ENCODE data around the gene NLGN1.
"Not testable (repeated sequence)": the region's sequence is repeated elsewhere in the genome, so short reads cannot be mapped to it uniquely, and the experiment has no call there.

NLGN1 gene
- 0 to 1.0 (median 0.06) reads per million in 9 experiments for total RNA-seq

DNA sequence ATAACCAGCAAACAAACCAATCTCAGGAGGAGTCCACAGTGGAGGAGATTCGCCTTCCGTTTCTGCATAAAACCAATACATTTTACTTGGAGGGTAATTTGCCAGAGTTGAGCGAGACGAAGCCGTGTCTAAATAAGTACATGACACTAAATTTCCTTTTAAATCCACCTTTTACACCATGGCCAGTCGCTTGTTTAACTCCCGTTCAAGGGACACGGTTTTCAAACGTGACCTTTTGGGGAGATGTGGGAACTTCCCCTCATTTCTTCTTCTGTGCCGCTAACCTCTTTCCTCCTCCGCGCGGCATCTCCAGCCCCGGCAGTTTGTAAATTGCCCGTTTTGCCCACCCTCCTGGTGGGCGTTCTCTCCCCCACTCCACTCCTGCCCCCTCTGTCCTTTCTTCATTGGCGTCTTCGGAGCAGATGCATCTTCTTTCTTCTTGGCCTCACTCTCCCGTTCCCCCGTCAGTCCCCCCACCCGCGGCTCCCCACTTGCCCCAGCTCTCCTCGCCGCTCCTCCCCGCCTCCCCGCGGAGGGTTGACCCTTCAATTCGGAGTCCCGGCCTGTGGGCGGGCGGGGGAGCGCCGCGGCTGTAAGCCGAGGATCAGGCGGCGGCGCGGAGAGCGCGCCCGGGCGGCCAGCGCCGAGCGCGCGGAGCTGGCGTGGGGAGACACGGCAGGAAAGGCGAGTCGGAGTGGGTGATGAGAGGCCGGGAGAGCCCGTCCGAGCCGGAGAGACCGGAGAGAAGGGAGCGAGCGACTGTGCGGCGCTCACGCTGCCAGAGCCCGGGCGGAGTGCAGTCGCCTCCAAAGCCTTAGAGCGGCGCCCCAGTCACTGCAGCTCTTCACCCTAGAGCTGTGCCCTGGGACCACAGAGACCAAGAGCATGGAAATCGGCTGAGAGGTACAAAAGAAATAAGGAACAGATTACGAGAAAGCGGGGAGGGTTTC, at the start of gene NLGN1:
NLGN1 (plus strand) TSS at position 584 of the 950 bp plus-strand sequence.
- H3K4me1 Mint-ChIP-seq (ENCODE audit: low read depth in 2 of 2): peaks cover 10% of the 10 kb centered on the region in 2 donors
- peaks cover 0 to 5% of the 10 kb centered on the region in 2 donors for H3K9me3 Mint-ChIP-seq
- no peaks in the 10 kb centered on the region for H3K36me3 Mint-ChIP-seq (ENCODE audit: insufficient read depth)
- H3K4me3 Mint-ChIP-seq: peak within 1 kb of the TSS; percentile 44 to 71
- no peak within 1 kb of the TSS for H3K27ac Mint-ChIP-seq
- ATAC-seq (replicated peaks) (no peak), DNase-seq (no peak)
- peaks cover 39 to 42% of the 10 kb centered on the region in 2 donors for H3K27me3 Mint-ChIP-seq

DNA sequence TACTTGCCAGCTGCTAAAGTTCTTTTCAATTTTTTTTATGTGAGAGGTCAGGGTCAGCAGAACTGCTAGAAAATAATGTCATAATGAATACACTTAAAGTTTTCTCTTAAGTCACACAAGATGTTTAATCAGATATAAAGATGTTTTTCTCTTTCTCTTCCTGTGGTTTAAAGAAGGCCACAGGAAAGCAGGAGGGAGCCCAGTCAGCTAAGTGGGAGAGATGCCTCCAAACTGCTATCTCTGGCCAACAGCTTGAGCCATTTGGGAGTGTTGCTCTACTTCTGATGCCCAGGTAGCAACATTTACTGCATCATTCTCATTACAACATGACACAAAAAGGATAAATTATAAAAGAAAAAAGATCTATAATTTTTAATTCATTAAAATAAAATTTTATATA, 45.7 kb upstream of the NLGN1 start:
- DNase-seq (no peak), ATAC-seq (replicated peaks) (no peak)
- Mint-ChIP-seq H3K27ac (no peak overlapping the region), H3K9me3 (peaks cover 4 to 15% of the 10 kb centered on the region in 2 donors), H3K4me1 (ENCODE audit: low read depth in 2 of 2) (no peaks in the 10 kb centered on the region), H3K4me3 (no peak overlapping the region), H3K27me3 (no peaks in the 10 kb centered on the region), H3K36me3 (ENCODE audit: insufficient read depth) (no peaks in the 10 kb centered on the region)

DNA sequence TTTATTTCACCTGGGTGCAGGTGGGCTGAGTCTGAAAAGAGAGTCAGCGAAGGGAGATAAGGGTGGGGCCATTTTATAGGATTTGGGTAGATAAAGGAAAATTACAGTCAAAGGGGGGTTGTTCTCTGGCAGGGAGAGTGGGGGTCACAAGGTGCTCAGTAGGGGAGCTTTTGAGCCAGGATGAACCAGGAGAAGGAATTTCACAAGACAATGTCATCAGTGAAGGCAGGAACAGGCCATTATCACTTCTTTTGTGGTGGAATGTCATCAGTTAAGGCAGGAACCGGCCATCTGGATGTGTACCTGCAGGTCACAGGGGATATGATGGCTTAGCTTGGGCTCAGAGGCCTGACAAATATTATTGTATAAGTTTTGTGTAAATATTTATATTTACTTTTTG, 44.4 kb upstream of the NLGN1 start:
- H3K9me3 Mint-ChIP-seq: peaks cover 4 to 15% of the 10 kb centered on the region in 2 donors
- not testable (repeated sequence) for H3K27ac Mint-ChIP-seq; H3K36me3 Mint-ChIP-seq (ENCODE audit: insufficient read depth); H3K27me3 Mint-ChIP-seq; H3K4me3 Mint-ChIP-seq; ATAC-seq (replicated peaks); DNase-seq; H3K4me1 Mint-ChIP-seq (ENCODE audit: low read depth in 2 of 2)

DNA sequence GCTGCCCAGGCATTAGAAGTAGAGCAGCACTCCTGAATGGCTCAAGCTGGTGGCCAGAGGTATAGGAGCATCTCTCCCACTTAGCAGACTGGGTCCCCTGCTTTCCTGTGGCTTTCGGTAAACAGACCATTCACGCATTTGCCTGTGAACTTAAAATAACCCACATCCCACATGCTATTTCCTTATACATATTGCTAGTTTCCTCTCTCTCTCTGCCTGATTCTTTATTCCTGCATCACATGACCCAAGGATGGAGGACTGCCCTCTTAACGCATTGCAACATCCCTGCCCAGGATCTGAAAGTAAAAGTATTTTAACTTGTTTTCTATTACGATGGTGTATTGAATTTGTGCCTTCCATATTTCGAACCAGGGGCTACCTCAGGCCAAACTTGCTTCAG, 43.4 kb upstream of the NLGN1 start:
- no peak for DNase-seq
- Mint-ChIP-seq H3K27me3 (no peaks in the 10 kb centered on the region), H3K36me3 (ENCODE audit: insufficient read depth) (no peaks in the 10 kb centered on the region), H3K4me3 (no peak overlapping the region), H3K4me1 (ENCODE audit: low read depth in 2 of 2) (no peaks in the 10 kb centered on the region), H3K27ac (no peak overlapping the region), H3K9me3 (peaks cover 3 to 15% of the 10 kb centered on the region in 2 donors)
- no peak for ATAC-seq (replicated peaks)

DNA sequence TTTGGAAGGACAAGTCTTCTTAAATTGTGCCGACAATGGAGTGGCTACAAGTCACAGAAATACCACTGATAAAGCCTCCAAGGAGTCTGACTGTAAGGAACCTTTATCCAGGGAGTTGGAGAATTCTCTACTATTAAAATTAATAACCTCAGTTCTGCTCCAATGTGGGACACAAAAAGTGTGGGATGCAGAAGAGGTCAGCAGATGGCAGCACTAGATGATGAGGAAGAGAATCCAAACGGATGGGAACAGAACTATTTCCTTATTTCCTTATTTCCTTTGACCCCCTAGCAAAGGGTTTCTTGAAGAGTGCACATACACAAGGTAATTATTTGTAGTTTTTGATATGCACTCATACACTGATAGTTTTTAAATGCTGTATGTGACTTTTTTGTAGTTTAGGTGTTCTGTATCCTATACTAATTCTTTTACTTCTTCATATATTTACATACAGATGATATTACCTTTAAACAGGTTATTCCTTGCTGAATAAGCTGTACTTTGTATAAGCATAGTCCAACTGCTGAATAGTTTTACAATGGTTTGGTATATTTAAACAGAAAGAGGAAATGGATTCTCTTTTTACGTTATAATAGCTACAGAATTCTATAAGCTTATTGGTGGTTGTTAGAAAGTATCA, 25.6 kb upstream of the NLGN1 start:
- DNase-seq (no peak), ATAC-seq (replicated peaks) (no peak)
- H3K27ac Mint-ChIP-seq: no peak overlapping the region
- H3K36me3 Mint-ChIP-seq (ENCODE audit: insufficient read depth): no peaks in the 10 kb centered on the region
- no peaks in the 10 kb centered on the region for H3K27me3 Mint-ChIP-seq
- no peaks in the 10 kb centered on the region for H3K4me1 Mint-ChIP-seq (ENCODE audit: low read depth in 2 of 2)
- peaks cover 4 to 8% of the 10 kb centered on the region in 2 donors for H3K9me3 Mint-ChIP-seq
- H3K4me3 Mint-ChIP-seq: no peak overlapping the region

DNA sequence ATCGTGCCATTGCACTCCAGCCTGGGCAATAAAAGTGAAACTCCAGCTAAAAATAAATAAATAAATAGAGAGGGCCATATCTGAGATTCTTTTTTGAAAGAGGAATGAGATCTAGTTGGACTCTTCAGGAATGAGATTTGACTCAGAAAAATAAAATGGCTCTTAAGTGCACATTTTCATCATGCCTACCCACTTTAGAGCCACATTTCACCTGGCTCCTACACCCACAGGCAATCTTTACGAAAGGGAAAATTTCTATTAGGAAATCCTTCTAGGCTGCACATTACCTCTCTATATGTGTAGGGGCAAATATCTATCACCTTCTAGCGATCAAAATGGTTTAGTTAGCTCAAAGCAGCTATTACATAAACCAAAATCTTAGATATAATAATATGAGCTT, 16.9 kb upstream of the NLGN1 start:
- H3K4me1 Mint-ChIP-seq (ENCODE audit: low read depth in 2 of 2): no peaks in the 10 kb centered on the region

DNA sequence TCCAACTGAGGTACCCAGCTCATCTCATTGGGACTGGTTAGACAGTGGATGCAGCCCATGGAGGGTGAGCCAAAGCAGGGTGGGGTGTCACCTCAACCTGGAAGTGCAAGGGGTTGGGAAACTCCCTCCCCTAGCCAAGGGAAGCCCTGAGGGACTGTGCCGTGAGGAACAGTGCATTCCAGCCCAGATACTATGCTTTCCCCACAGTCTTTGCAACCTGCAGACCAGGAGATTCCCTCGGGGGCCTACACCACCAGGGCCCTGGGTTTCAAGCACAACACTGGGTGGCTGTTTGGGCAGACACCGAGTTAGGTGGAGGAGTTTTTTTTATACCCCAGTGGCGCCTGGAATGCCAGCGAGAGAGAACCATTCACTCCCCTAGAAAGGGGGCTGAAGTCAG, 15.6 kb upstream of the NLGN1 start:
- not testable (repeated sequence) for ATAC-seq (replicated peaks); DNase-seq; H3K36me3 Mint-ChIP-seq (ENCODE audit: insufficient read depth); H3K27ac Mint-ChIP-seq; H3K27me3 Mint-ChIP-seq; H3K4me3 Mint-ChIP-seq; H3K4me1 Mint-ChIP-seq (ENCODE audit: low read depth in 2 of 2)
- H3K9me3 Mint-ChIP-seq: peaks cover 8 to 23% of the 10 kb centered on the region in 2 donors

More for the DNA sequence above, 16.9 kb upstream of the NLGN1 start:
- ATAC-seq (replicated peaks) (no peak), DNase-seq (no peak)
- no peaks in the 10 kb centered on the region for H3K27me3 Mint-ChIP-seq
- H3K27ac Mint-ChIP-seq: no peak overlapping the region
- H3K9me3 Mint-ChIP-seq: peaks cover 9 to 13% of the 10 kb centered on the region in 2 donors
- H3K4me3 Mint-ChIP-seq: no peak overlapping the region
- H3K36me3 Mint-ChIP-seq (ENCODE audit: insufficient read depth): no peaks in the 10 kb centered on the region

DNA sequence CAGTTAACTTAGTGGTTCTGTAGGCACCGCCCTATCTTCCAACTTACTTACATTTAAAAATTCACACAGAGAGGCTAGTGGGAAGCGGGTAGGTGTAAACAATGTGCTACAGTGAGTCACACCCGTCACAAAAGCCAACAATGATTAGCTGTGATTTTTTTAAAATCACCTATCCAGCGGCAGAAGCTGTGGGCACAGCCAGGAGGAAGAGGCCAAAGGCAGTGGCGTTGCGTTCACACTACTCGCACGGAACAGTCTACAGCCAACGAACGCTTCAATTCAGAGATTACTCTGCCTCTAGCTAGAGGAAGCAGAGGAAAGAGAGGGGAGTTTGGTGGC, 2.5 kb upstream of the NLGN1 start:
- DNase-seq (no peak), ATAC-seq (replicated peaks) (peak; percentile 40)
- H3K27ac Mint-ChIP-seq: no peak overlapping the region
- no peaks in the 10 kb centered on the region for H3K36me3 Mint-ChIP-seq (ENCODE audit: insufficient read depth)
- H3K9me3 Mint-ChIP-seq: peaks cover 5 to 9% of the 10 kb centered on the region in 2 donors
- peaks cover 10% of the 10 kb centered on the region in 2 donors for H3K4me1 Mint-ChIP-seq (ENCODE audit: low read depth in 2 of 2)
- peak overlapping the region; percentile 55 to 71 for H3K4me3 Mint-ChIP-seq
- H3K27me3 Mint-ChIP-seq: peaks cover 39 to 42% of the 10 kb centered on the region in 2 donors

DNA sequence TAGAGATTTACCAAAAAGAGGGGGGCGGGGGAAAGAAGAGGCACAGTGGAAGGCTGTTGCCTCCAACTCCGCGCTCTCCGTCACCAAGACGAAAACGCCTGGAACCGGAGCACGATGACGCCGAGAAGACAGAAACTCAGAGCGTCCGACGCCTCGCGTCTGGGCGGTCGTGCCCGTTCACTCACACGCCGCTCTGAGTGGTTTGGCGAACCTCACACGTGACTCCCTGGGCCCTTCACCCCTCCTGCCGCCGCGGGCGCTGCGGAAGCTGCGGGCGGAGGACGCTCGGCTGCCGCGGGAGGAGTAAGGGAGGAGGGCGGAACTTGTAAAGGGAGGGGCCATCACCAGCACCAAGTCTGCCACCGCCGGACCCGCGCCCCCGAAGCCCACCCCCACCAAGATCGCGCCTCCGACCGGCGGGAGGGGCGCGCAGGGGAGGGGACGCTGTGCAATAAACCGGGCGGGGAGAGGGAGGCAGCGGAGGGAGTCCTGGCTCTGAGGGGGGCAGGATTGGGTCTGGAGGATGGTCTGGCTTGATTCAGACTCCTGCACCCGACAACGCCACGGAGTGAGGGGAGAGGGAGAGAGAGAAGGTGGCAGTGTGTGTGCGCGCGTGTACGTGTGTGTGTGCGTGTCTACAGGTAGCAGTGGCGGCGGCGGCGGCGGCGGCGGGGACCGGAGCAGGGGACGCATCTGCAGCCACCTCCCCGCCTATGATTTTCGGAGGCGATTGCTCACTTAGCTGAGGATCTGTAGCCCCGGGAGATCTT, 1.9 kb upstream of the NLGN1 start:
- DNase-seq: no peak
- Mint-ChIP-seq H3K4me3 (peak overlapping the region; percentile 63 to 71), H3K27me3 (peaks cover 39 to 42% of the 10 kb centered on the region in 2 donors), H3K4me1 (ENCODE audit: low read depth in 2 of 2) (peaks cover 10% of the 10 kb centered on the region in 2 donors), H3K36me3 (ENCODE audit: insufficient read depth) (no peaks in the 10 kb centered on the region), H3K9me3 (peaks cover 5 to 8% of the 10 kb centered on the region in 2 donors), H3K27ac (no peak overlapping the region)
- ATAC-seq (replicated peaks): peak; percentile 77

DNA sequence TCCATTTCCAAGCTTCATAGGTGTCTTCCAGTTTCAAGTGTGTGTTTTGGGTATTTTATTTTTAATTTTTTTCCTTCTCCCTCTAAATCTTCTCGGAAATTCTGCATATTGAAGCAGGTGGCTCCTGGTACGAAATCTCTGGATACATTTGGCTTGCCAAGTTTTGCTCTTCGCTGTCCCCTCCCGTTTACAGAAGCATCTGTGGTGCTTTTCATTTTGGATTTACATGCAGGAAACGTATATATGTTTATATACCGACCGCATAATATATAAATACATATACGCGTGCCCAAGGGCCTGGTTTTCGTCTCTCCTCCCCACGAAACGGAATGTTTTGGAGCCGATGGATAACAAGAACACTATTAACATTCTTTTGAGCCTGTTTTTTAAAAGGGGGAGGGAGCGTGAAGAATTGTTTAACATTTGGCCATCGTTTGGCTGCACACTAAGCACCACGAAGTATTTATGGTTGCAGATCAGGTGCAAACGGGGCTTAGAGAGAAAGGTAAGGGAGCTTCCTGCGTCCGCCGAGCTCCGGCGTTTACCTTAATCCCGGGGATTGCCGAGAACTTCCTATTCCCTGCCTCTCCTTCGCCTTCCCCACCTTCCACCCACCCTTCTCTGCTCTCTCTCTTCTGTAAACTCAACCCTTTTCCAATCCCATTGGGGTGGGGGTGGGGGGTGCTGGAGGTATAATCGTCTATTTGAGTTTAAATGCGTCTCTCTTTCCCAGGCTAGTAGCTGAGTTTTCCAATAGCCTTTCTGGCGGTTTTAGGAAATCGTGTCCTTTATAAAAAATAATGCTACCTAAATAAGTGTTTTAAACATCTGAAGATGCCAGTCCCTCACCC, 1.1 kb upstream of the NLGN1 start:
- H3K27me3 Mint-ChIP-seq: peaks cover 39 to 42% of the 10 kb centered on the region in 2 donors
- ATAC-seq (replicated peaks) (no peak), DNase-seq (no peak)
- peaks cover 10% of the 10 kb centered on the region in 2 donors for H3K4me1 Mint-ChIP-seq (ENCODE audit: low read depth in 2 of 2)
- no peaks in the 10 kb centered on the region for H3K36me3 Mint-ChIP-seq (ENCODE audit: insufficient read depth)
- peaks cover 0 to 5% of the 10 kb centered on the region in 2 donors for H3K9me3 Mint-ChIP-seq
- H3K27ac Mint-ChIP-seq: no peak overlapping the region
- H3K4me3 Mint-ChIP-seq: peak overlapping the region; percentile 63 to 71

DNA sequence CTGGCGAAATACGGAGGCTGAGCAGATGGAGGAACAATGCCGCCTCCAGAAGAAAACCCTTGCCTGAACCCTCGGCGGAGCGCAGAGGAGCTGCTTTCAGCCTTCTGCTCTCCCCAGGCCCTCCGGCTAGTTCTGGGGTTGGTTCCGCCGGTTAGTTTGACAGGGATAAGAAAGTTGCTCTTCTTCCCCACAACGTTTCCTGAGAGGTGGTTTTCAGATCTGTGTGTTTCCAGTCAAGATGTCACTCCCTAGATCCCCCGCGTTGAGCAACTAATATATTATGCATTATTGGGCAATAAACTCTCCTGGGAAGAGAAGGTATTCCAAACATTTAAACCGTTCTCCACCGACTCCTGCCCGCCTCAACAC, 551 bp downstream of the NLGN1 start:
- H3K36me3 Mint-ChIP-seq (ENCODE audit: insufficient read depth): no peaks in the 10 kb centered on the region
- peaks cover 0 to 6% of the 10 kb centered on the region in 2 donors for H3K9me3 Mint-ChIP-seq
- no peak for ATAC-seq (replicated peaks)
- H3K27ac Mint-ChIP-seq: no peak overlapping the region
- H3K4me3 Mint-ChIP-seq: no peak overlapping the region
- no peak for DNase-seq
- H3K27me3 Mint-ChIP-seq: peaks cover 39 to 42% of the 10 kb centered on the region in 2 donors
- H3K4me1 Mint-ChIP-seq (ENCODE audit: low read depth in 2 of 2): peaks cover 10% of the 10 kb centered on the region in 2 donors

DNA sequence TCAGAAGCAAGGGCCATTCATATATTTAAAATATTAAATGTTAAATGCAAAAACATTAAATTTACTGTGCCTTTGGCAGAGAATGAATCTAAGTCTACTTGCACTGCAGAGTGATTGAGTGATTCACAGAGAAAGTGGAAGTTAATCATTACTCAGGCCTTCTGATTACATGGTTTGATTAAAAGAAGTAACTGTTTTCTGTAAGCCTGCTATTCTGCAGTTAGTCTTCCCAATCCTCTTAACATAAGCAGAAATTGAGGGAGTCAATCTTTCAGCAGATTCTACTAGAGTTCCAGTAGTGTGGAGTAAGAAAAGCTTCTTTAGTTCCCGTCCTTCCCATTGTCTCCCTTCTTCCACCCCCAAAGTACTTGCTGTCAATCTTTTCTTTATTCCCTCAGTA, 1.5 kb downstream of the NLGN1 start:
- Mint-ChIP-seq H3K4me1 (ENCODE audit: low read depth in 2 of 2) (peaks cover 10% of the 10 kb centered on the region in 2 donors), H3K27ac (no peak overlapping the region), H3K4me3 (no peak overlapping the region), H3K9me3 (peaks cover 0 to 6% of the 10 kb centered on the region in 2 donors), H3K27me3 (peaks cover 39 to 42% of the 10 kb centered on the region in 2 donors), H3K36me3 (ENCODE audit: insufficient read depth) (no peaks in the 10 kb centered on the region)
- DNase-seq (no peak), ATAC-seq (replicated peaks) (no peak)

All from effector memory CD8-positive, alpha-beta T cell (primary cell).